COLO829 (cell line): ENCODE results near the gene PRDM9.
"Not testable (repeated sequence)": the region's sequence is repeated elsewhere in the genome, so short reads cannot be mapped to it uniquely, and the experiment has no call there.

Experiments used
- DNase-seq: peaks from one replicate; pipeline ENCODE4 v3.0.0; 2012; ENCODE audit warnings: low spot score

PRDM9 gene

DNA sequence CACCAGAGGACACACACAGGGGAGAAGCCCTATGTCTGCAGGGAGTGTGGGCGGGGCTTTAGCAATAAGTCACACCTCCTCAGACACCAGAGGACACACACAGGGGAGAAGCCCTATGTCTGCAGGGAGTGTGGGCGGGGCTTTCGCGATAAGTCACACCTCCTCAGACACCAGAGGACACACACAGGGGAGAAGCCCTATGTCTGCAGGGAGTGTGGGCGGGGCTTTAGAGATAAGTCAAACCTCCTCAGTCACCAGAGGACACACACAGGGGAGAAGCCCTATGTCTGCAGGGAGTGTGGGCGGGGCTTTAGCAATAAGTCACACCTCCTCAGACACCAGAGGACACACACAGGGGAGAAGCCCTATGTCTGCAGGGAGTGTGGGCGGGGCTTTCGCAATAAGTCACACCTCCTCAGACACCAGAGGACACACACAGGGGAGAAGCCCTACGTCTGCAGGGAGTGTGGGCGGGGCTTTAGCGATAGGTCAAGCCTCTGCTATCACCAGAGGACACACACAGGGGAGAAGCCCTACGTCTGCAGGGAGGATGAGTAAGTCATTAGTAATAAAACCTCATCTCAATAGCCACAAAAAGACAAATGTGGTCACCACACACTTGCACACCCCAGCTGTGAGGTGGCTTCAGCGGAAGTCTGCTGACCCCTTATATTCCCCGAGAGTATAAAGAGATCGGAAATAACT is 20.0 kb downstream of the PRDM9 start:
- DNase-seq: not testable (repeated sequence)

DNA sequence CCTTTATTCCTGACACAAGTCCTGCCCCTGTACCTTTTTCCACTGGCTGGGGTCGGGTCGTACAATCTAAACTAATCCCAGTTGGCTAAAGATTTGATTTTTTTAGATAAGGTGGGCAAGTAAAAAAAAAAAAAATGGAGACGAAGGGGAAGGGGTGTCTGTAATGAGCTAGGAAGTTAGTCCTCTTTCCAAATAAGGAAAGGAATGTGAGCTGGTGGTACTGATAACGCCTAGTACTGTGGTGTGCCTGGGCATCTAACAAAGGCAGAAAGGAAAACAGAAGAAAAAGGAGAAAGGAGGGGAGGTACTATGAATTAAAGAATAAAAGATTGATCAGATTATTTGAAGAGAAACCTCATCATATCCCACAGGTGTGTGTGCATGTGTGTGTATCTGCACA is 21.3 kb downstream of the PRDM9 start:
- no peak for DNase-seq

DNA sequence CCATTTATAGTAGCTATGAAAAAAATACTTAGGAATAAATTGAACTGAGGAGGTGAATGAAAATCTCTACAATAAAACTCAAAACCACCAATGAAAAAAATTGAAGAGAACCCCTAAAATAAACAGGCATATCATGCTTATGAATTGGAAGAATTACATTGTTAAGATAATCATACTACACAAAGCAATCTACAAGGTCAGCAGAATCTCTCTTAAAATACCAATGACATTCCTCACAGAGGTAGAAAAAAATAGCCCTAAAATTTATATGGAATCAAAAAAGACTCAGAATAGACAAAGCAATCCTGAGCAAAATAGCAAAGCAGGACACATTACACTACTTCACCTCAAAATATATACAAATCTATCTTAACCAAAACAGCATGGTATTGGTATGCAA is 23.2 kb downstream of the PRDM9 start:
- DNase-seq: no peak

DNA sequence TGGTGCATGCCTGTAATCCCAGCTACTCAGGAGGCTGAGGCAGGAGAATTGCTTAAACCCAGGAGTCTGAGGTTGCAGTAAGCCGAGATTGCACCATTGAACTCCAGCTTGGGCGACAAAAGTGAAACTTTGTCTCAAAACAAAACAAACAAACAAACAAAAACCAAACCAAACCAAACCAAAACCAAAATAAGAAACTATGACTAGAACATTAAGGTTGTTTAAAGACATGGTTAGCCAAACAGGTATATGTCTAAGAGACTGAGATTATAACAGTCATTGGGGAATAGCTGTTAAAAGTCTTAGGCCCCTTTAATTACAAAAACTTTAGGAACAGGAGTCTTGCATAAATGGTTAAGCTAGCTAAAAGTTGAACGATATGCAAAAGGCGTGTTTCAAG is 63.6 kb downstream of the PRDM9 start:
- DNase-seq: no peak
